SH-SY5Y (cell line): ENCODE results near the gene TMSB4X.

Experiments used
- GATA2 ChIP-seq: IDR thresholded peaks from 2 replicates; pipeline ENCODE4 v1.6.1; 2011; ENCODE audit warnings: mild to moderate bottlenecking, low read depth, low read length
- GATA3 ChIP-seq: IDR thresholded peaks from 2 replicates; pipeline ENCODE4 v1.6.1; 2011; ENCODE audit warnings: low read depth, mild to moderate bottlenecking, low read length, moderate library complexity

DNA sequence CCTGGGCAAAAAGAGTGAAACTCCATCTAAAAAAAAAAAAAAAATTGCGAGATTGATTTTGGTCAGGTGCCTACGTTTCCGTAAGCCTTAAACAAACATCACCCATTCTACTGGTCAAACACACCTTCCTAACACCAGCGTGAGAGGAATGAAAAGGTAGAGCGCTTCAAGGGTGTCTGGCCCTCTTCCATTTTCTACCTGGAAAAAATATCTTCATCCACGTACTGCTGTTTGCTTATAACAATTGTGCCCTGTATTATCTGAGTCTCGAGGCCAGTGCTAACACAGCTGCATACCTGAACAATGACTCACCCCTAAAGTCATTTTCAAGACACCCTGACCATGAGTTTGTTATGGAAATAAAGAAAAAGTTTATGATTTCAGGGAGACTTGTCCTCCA is 13.9 kb downstream of the TMSB4X start:
- TF ChIP-seq GATA2 (no peak), GATA3 (no peak)
